HG03442 (cell line): Measurements from ENCODE around the gene IGF2R.

Experiments used
- ATAC-seq: cut with Tn5 transposase; IDR thresholded peaks from one replicate; pipeline ENCODE4 v1.9.1; 2021; ENCODE audit warnings: mild to moderate bottlenecking, moderate library complexity; ENCODE audit not compliant: unreplicated experiment

Gene IGF2R

GRCh38 chr6:160156842-160157241 is 188.0 kb downstream of the IGF2R start:
- no peak for ATAC-seq

GRCh38 chr6:160160450-160160849 is 191.6 kb downstream of the IGF2R start:
- no peak for ATAC-seq
